Right lobe of liver (tissue), 4 donors: ENCODE results near the gene CHAF1A.

ENCODE experiments used
- CTCF ChIP-seq, 4 donors: fragments of 200-600 bp in 3 of 4; fragments of 450-650 bp in 1 of 4; IDR thresholded peaks; one replicate each; pipeline versions ENCODE4 v1.5.1 to v1.8.0; 2016 to 2022; ENCODE audit warnings: antibody characterized with exemption in 4 of 4, mild to moderate bottlenecking in 2 of 4
- POLR2A ChIP-seq: fragments of 450-650 bp; IDR thresholded peaks from one replicate; pipeline ENCODE4 v1.6.1; 2017; ENCODE audit warnings: antibody characterized with exemption, mild to moderate bottlenecking
- donor health status: DM: no; HTN: no; CAD: no.
- donor health status: DM: no; HTN: no; CAD: no.
- donor health status: DM: no; HTN: yes; CAD: no.

GRCh38 chr19:4430760-4431159 lies 28.3 kb downstream of the CHAF1A start:
- TF ChIP-seq POLR2A (no peak), CTCF (IDR thresholded peaks at IDR 0.05) (no peak)
